Body of pancreas (tissue), 4 donors: ENCODE results near the gene CD6. TPM values are rescaled to one million over a fixed set of nuclear protein-coding genes. Genes with fewer than 3 reads are reported as not detected.

ENCODE experiments used
- ATAC-seq: fragments of 150-250 bp; one replicate; pipeline ENCODE4 v1.9.1; 2016
- DNase-seq, 4 donors: peaks; one replicate each; pipeline ENCODE4 v3.0.0-alpha.2; 2019
- H3K27ac ChIP-seq, 4 donors: fragments of 200-600 bp; sonication (generic); 1 replicate in 3 of 4; 2 replicates in 1 of 4; pipeline versions ENCODE4 v1.5.1 to v1.6.1; 2016 to 2019; ENCODE audit warnings: mild to moderate bottlenecking in 1 of 4, mixed read lengths in 1 of 4, moderate library complexity in 1 of 4
- H3K27me3 ChIP-seq, 2 donors: fragments of 200-600 bp; sonication (generic); one replicate each; pipeline ENCODE4 v1.6.0; 2016; ENCODE audit warnings: mild to moderate bottlenecking in 1 of 2
- H3K36me3 ChIP-seq, 2 donors: fragments of 200-600 bp; sonication (generic); replicated peaks in 1 of 2; 2 replicates each; pipeline ENCODE4 v1.5.1; 2016; ENCODE audit warnings: low read depth in 2 of 2; ENCODE audit not compliant: insufficient read depth in 1 of 2
- H3K4me1 ChIP-seq: fragments of 200-600 bp; sonication (generic); one replicate; pipeline ENCODE4 v1.6.0; 2016
- H3K4me3 ChIP-seq, 2 donors: fragments of 200-600 bp; sonication (generic); 1 replicate in 1 of 2; 2 replicates in 1 of 2; pipeline ENCODE4 v1.5.1; 2016 to 2019
- H3K9me3 ChIP-seq, 3 donors: fragments of 200-600 bp; sonication (generic); 1 replicate in 2 of 3; 2 replicates in 1 of 3; pipeline ENCODE4 v1.5.1; 2016
- CTCF ChIP-seq, 7 experiments: fragments of 450-650 bp in 4 of 7; fragments of 200-600 bp in 3 of 7; sonication (generic) in 3 of 7; IDR thresholded peaks; one replicate each; pipeline ENCODE4 v1.5.1; 2016 to 2019; ENCODE audit warnings: antibody characterized with exemption in 7 of 7
- POLR2A ChIP-seq, 3 donors: fragments of 450-650 bp; IDR thresholded peaks; one replicate each; pipeline ENCODE4 v1.6.1; 2016; ENCODE audit warnings: antibody characterized with exemption in 3 of 3, mild to moderate bottlenecking in 2 of 3
- WGBS, 2 donors: methylation state at CpG; one replicate each; pipeline ENCODE4 v1.1.5; 2017; 5-methylcytosine and 5-hydroxymethylcytosine counted together
- intact Hi-C: fragments of 100-400 bp; cut with DNase I; formaldehyde crosslinking; loops from one replicate; pipeline ENCODE4 v1.15.1; 2023
- total RNA-seq, 2 donors: library from RNA; depleted of rRNA; stranded (reverse); fragments of >200 nt; gene quantifications; one replicate each; pipeline ENCODE4 v1.1.0, GENCODE V29; 2016

CD6 gene
- total RNA-seq, 2 donors from 2014 or later: 1.0 to 3.3 TPM

- 22 to 32% methylated on average over 4 to 5 of the region's 5 CpGs for WGBS, 2 donors
- peaks cover 0 to 3% of the 10 kb centered on the region in 2 donors for H3K27me3 ChIP-seq
- peaks cover 8% of the 10 kb centered on the region for H3K4me1 ChIP-seq
- DNase-seq (no peak), ATAC-seq (no peak)
- intact Hi-C loops: no loop called here
- H3K9me3 ChIP-seq: no peaks in the 10 kb centered on the region
- H3K27ac ChIP-seq: no peak overlapping the region
- no peak overlapping the region for H3K4me3 ChIP-seq
- H3K36me3 ChIP-seq: no peaks in the 10 kb centered on the region
- TF ChIP-seq POLR2A (IDR thresholded peaks at IDR 0.05) (no peak), CTCF (IDR thresholded peaks at IDR 0.05) (no peak)
Measured at GRCh38 chr11:61023966-61024295, 52.5 kb downstream of the CD6 start.

GRCh38 chr11:61024938-61025820 lies 53.7 kb downstream of the CD6 start:
- H3K27me3 ChIP-seq: peaks cover 0 to 3% of the 10 kb centered on the region in 2 donors
- DNase-seq (no peak), ATAC-seq (no peak)
- no peak overlapping the region for H3K27ac ChIP-seq
- intact Hi-C loops: no loop called here
- no peaks in the 10 kb centered on the region for H3K36me3 ChIP-seq
- no peak overlapping the region for H3K4me3 ChIP-seq
- WGBS, 2 donors: 71 to 79% methylated on average over 14 of the region's 14 CpGs
- H3K9me3 ChIP-seq: no peaks in the 10 kb centered on the region
- H3K4me1 ChIP-seq: peaks cover 8% of the 10 kb centered on the region
- TF ChIP-seq POLR2A (IDR thresholded peaks at IDR 0.05) (no peak), CTCF (IDR thresholded peaks at IDR 0.05) (no peak)

- intact Hi-C loops: no loop called here
- H3K4me1 ChIP-seq: peaks cover 8% of the 10 kb centered on the region
Measured at GRCh38 chr11:61025821-61026120, 54.3 kb downstream of the CD6 start.

GRCh38 chr11:61026121-61027031 lies 54.9 kb downstream of the CD6 start:
- H3K4me1 ChIP-seq: peaks cover 9% of the 10 kb centered on the region
- intact Hi-C loops: no loop called here
- H3K9me3 ChIP-seq: no peaks in the 10 kb centered on the region
- no peaks in the 10 kb centered on the region for H3K36me3 ChIP-seq
- no peak for TF ChIP-seq POLR2A (IDR thresholded peaks at IDR 0.05)
- TF ChIP-seq CTCF (IDR thresholded peaks at IDR 0.05): no peak
- no peak overlapping the region for H3K27ac ChIP-seq
- no peak overlapping the region for H3K4me3 ChIP-seq
- no peak for ATAC-seq
- H3K27me3 ChIP-seq: no peaks in the 10 kb centered on the region
- 58 to 62% methylated on average over 28 of the region's 28 CpGs for WGBS, 2 donors
- peak in 1 of 4 donors; percentile 22 for DNase-seq

More at GRCh38 chr11:61025821-61026120, 54.3 kb downstream of the CD6 start:
- TF ChIP-seq POLR2A (IDR thresholded peaks at IDR 0.05) (no peak), CTCF (IDR thresholded peaks at IDR 0.05) (no peak)
- H3K27ac ChIP-seq: no peak overlapping the region
- H3K27me3 ChIP-seq: no peaks in the 10 kb centered on the region
- no peak overlapping the region for H3K4me3 ChIP-seq
- WGBS, 2 donors: 49 to 56% methylated on average over 5 of the region's 5 CpGs
- H3K36me3 ChIP-seq: no peaks in the 10 kb centered on the region
- no peak for DNase-seq
- H3K9me3 ChIP-seq: no peaks in the 10 kb centered on the region
- ATAC-seq: no peak
